IMR-90 (cell line): ENCODE data around the gene ARMC5. TPM values are rescaled to one million over a fixed set of nuclear protein-coding genes. Genes with fewer than 3 reads are reported as not detected.

Source experiments
- ATAC-seq: fragments of 200-7000 bp; cut with Tn5 transposase; 2 replicates; pipeline ENCODE4 v1.9.1; 2020; ENCODE audit warnings: low read depth, mild to moderate bottlenecking, moderate library complexity
- BruUV-seq: library from RNA; stranded (reverse); fragments of 400-500 nt; replicated peaks from 2 replicates; lab custom pipeline; 2021; lab: Mats Ljungman, UMichigan
- CTCF ChIA-PET: fragments of 300-600 bp; formaldehyde crosslinking; extraction: SDS; loops from one replicate; lab custom pipeline; 2021; ENCODE audit warnings: antibody characterized with exemption; lab: Yijun Ruan, JAX
- POLR2A ChIA-PET: fragments of 300-600 bp; sonication (Branson Sonifier 250); formaldehyde crosslinking; loops from one replicate; lab custom pipeline; 2022; ENCODE audit warnings: antibody characterized with exemption; ENCODE audit not compliant: unreplicated experiment; lab: Charles Lee
- DNase-seq: peaks from one replicate; pipeline ENCODE4 v3.0.0; 2013
- H2AFZ ChIP-seq: replicated peaks from 2 replicates; pipeline ENCODE3; 2013; ENCODE audit warnings: low read length, mild to moderate bottlenecking; ENCODE audit not compliant: poor library complexity
- H2AK5ac ChIP-seq: 2 replicates; pipeline ENCODE4 v1.6.1; 2013; ENCODE audit warnings: low read depth, low read length, inconsistent platforms
- H2AK9ac ChIP-seq: replicated peaks from 2 replicates; pipeline ENCODE3; 2013; ENCODE audit warnings: mild to moderate bottlenecking, low read depth, low read length, moderate library complexity; ENCODE audit not compliant: poor library complexity
- H2BK120ac ChIP-seq: 2 replicates; pipeline ENCODE4 v1.6.1; 2013; ENCODE audit warnings: low read depth, low read length, inconsistent platforms
- H2BK15ac ChIP-seq: 3 replicates; pipeline ENCODE4 v1.6.1; 2013; ENCODE audit warnings: low read depth, low read length, inconsistent platforms
- H2BK20ac ChIP-seq: 2 replicates; pipeline ENCODE4 v1.6.1; 2013; ENCODE audit warnings: low read depth, mild to moderate bottlenecking, inconsistent platforms, low read length, moderate library complexity
- H2BK5ac ChIP-seq: 2 replicates; pipeline ENCODE4 v1.6.1; 2013; ENCODE audit warnings: mild to moderate bottlenecking, low read depth, low read length, inconsistent platforms; ENCODE audit not compliant: poor library complexity, severe bottlenecking
- H3K14ac ChIP-seq: replicated peaks from 2 replicates; pipeline ENCODE4 v1.6.1; 2013; ENCODE audit warnings: low read depth, low read length, inconsistent platforms
- H3K18ac ChIP-seq: 2 replicates; pipeline ENCODE4 v1.6.1; 2013; ENCODE audit warnings: low read depth, low read length, control low read depth
- H3K23ac ChIP-seq: 2 replicates; pipeline ENCODE4 v1.6.1; 2013; ENCODE audit warnings: low read depth, low read length, inconsistent platforms
- H3K27ac ChIP-seq: 2 replicates; pipeline ENCODE4 v1.5.1; 2013; ENCODE audit warnings: mild to moderate bottlenecking, control low read depth, low read length; ENCODE audit not compliant: insufficient read depth
- H3K27me3 ChIP-seq: 2 replicates; pipeline ENCODE4 v1.6.1; 2013; ENCODE audit warnings: low read length; ENCODE audit not compliant: control insufficient read depth, insufficient read depth
- H3K36me3 ChIP-seq: 2 replicates; pipeline ENCODE4 v1.6.1; 2013; ENCODE audit warnings: low read length, mixed read lengths; ENCODE audit not compliant: control insufficient read depth, insufficient read depth
- H3K4ac ChIP-seq: 2 replicates; pipeline ENCODE4 v1.6.1; 2013; ENCODE audit warnings: low read depth, low read length, inconsistent platforms
- H3K4me1 ChIP-seq: 2 replicates; pipeline ENCODE4 v1.6.1; 2013; ENCODE audit warnings: low read length, mixed read lengths; ENCODE audit not compliant: control insufficient read depth, insufficient read depth
- H3K4me2 ChIP-seq: 2 replicates; pipeline ENCODE4 v1.6.1; 2013; ENCODE audit warnings: low read depth, mild to moderate bottlenecking, control low read depth, low read length, moderate library complexity
- H3K4me3 ChIP-seq: 2 replicates; pipeline ENCODE4 v1.5.1; 2013; ENCODE audit warnings: low read depth, mild to moderate bottlenecking, control low read depth, low read length, moderate library complexity; ENCODE audit not compliant: insufficient read depth
- H3K56ac ChIP-seq: 2 replicates; pipeline ENCODE4 v1.6.1; 2013; ENCODE audit warnings: low read length, inconsistent platforms; ENCODE audit not compliant: insufficient read depth; ENCODE audit errors: extremely low read depth
- H3K79me1 ChIP-seq, 2 experiments: 2 replicates each; pipeline ENCODE4 v1.6.1; 2013; ENCODE audit warnings: low read length in 2 of 2, inconsistent platforms in 1 of 2, low read depth in 1 of 2
- H3K9ac ChIP-seq: 2 replicates; pipeline ENCODE4 v1.6.1; 2013; ENCODE audit warnings: low read depth, low read length, control low read depth
- H3K9me1 ChIP-seq: 2 replicates; pipeline ENCODE4 v1.6.1; 2013; ENCODE audit warnings: low read length, inconsistent platforms; ENCODE audit not compliant: insufficient read depth
- H3K9me3 ChIP-seq: 2 replicates; pipeline ENCODE4 v1.6.1; 2013; ENCODE audit warnings: low read length; ENCODE audit not compliant: control insufficient read depth, insufficient read depth
- H4K20me1 ChIP-seq: 2 replicates; pipeline ENCODE4 v1.6.1; 2013; ENCODE audit warnings: low read length, inconsistent platforms; ENCODE audit not compliant: insufficient read depth
- H4K5ac ChIP-seq: 2 replicates; pipeline ENCODE4 v1.6.1; 2013; ENCODE audit warnings: mild to moderate bottlenecking, low read depth, low read length, control low read depth
- H4K8ac ChIP-seq, 2 experiments: 2 replicates each; pipeline ENCODE4 v1.6.1; 2013; ENCODE audit warnings: low read depth in 2 of 2, low read length in 2 of 2, control low read depth in 1 of 2, inconsistent platforms in 1 of 2
- H4K91ac ChIP-seq: 2 replicates; pipeline ENCODE4 v1.6.1; 2013; ENCODE audit warnings: low read depth, low read length, inconsistent platforms; ENCODE audit not compliant: insufficient read depth
- BHLHE40 ChIP-seq: fragments of 150-350 bp; IDR thresholded peaks from 2 replicates; pipeline ENCODE4 v1.6.1; 2016; ENCODE audit warnings: mild to moderate bottlenecking, low read depth, low read length
- CEBPB ChIP-seq: IDR thresholded peaks from 2 replicates; pipeline ENCODE4 v1.6.1; 2012; ENCODE audit warnings: low read depth, low read length, improper control_type of control experiment
- CHD1 ChIP-seq: IDR thresholded peaks from 2 replicates; pipeline ENCODE4 v1.6.1; 2012; ENCODE audit warnings: low read depth, low read length, improper control_type of control experiment
- CTCF ChIP-seq: conservative IDR thresholded peaks from 2 replicates; pipeline ENCODE4 v1.5.1; 2012; ENCODE audit warnings: mild to moderate bottlenecking, low read depth, low read length, improper control_type of control experiment
- ELK1 ChIP-seq: fragments of 150-350 bp; IDR thresholded peaks from 2 replicates; pipeline ENCODE4 v1.6.1; 2016; ENCODE audit warnings: low read depth, mild to moderate bottlenecking, low read length, moderate library complexity, borderline replicate concordance
- FOS ChIP-seq: fragments of 150-350 bp; IDR thresholded peaks from 2 replicates; pipeline ENCODE4 v1.6.1; 2016; ENCODE audit warnings: low read depth, low read length
- MAFK ChIP-seq: IDR thresholded peaks from 2 replicates; pipeline ENCODE4 v1.6.1; 2012; ENCODE audit warnings: low read depth, low read length, improper control_type of control experiment
- MAZ ChIP-seq: IDR thresholded peaks from 2 replicates; pipeline ENCODE4 v1.6.1; 2012; ENCODE audit warnings: low read depth, mild to moderate bottlenecking, low read length, improper control_type of control experiment, moderate library complexity, borderline replicate concordance
- MXI1 ChIP-seq: IDR thresholded peaks from 2 replicates; pipeline ENCODE4 v1.6.1; 2012; ENCODE audit warnings: low read depth, mild to moderate bottlenecking, low read length, moderate library complexity, borderline replicate concordance
- NFE2L2 ChIP-seq: fragments of 150-350 bp; IDR thresholded peaks from 2 replicates; pipeline ENCODE4 v1.6.1; 2016; ENCODE audit warnings: low read depth, mild to moderate bottlenecking, low read length
- RAD21 ChIP-seq: IDR thresholded peaks from 2 replicates; pipeline ENCODE4 v1.6.1; 2012; ENCODE audit warnings: low read length, improper control_type of control experiment
- RCOR1 ChIP-seq: IDR thresholded peaks from 2 replicates; pipeline ENCODE4 v1.6.1; 2012; ENCODE audit warnings: mild to moderate bottlenecking, low read length, improper control_type of control experiment; ENCODE audit not compliant: insufficient replicate concordance
- RFX5 ChIP-seq: IDR thresholded peaks from 2 replicates; pipeline ENCODE4 v1.8.0; 2012; ENCODE audit warnings: low read depth, mild to moderate bottlenecking, low read length, moderate library complexity
- SMC3 ChIP-seq: fragments of 150-350 bp; IDR thresholded peaks from 2 replicates; pipeline ENCODE4 v1.6.1; 2016; ENCODE audit warnings: low read depth, mild to moderate bottlenecking, antibody characterized with exemption, low read length, moderate library complexity
- USF2 ChIP-seq: fragments of 150-350 bp; IDR thresholded peaks from 2 replicates; pipeline ENCODE4 v1.6.1; 2017; ENCODE audit warnings: mild to moderate bottlenecking, antibody characterized with exemption, low read length, low read depth
- WGBS, 2 experiments: methylation state at CpG; one replicate each; pipeline versions ENCODE4 v1.1.5 to v1.1.7; 2013; ENCODE audit warnings: missing lambda C conversion rate in 2 of 2; ENCODE audit not compliant: insufficient read length in 1 of 2; ENCODE audit errors: extremely low coverage in 2 of 2; 5-methylcytosine and 5-hydroxymethylcytosine counted together
- dilution Hi-C: fragments of 300-500 bp; cut with HindIII; formaldehyde crosslinking; loops from one replicate; pipeline ENCODE4 v1.14.3; 2018; ENCODE audit warnings: low sequenced_read_pairs; ENCODE audit not compliant: unreplicated experiment
- in situ Hi-C: fragments of 300-500 bp; cut with MboI; formaldehyde crosslinking; loops from 3 replicates; pipeline ENCODE4 v1.14.3; 2019; ENCODE audit warnings: low sequenced_read_pairs, inconsistent platforms, mixed read lengths
- intact Hi-C: fragments of 100-400 bp; cut with micrococcal nuclease; formaldehyde crosslinking; loops from 2 replicates; pipeline ENCODE4 v1.10.0; 2022
- polyA plus RNA-seq, 3 experiments: library from polyadenylated mRNA; depleted of rRNA; stranded (reverse); fragments of >200 nt; gene quantifications; 2 replicates each; pipeline ENCODE4 v1.2.3, GENCODE V29; 2012; ENCODE audit warnings: low replicate concordance in 1 of 3
- total RNA-seq: library from RNA; depleted of rRNA; stranded (reverse); fragments of >200 nt; gene quantifications from 2 replicates; pipeline ENCODE4 v1.2.3, GENCODE V29; 2012

The ARMC5 gene
- total and polyA plus RNA-seq, 2 of the 4 experiments (the other 2 are of a cell fraction) = 2.3 to 7.5 TPM

GRCh38 chr16:31508706-31509195 is 49.5 kb downstream of the ARMC5 start:
- ATAC-seq (peak; percentile 3; the same call in 1 of the 2 replicates), DNase-seq (peak; percentile 56)
- H2AK5ac ChIP-seq = peak overlapping the region; percentile 47; the same call in 1 of the 2 replicates
- CTCF ChIA-PET = no interaction called here
- in situ Hi-C loops (loop anchor here (5.0 to 25.0 kb wide), 3 partner anchors 64 to 369 kb away; partner anchors contain the start of gene ZNF843), intact Hi-C loops (loop anchor here (1.0 to 10.0 kb wide), 4 partner anchors 20 to 360 kb away; partner anchors contain the start of gene ZNF843), dilution Hi-C loops (no loop called here)
- H3K79me1 ChIP-seq = peaks cover 16 to 51% of the 10 kb centered on the region in 2 experiments; a peak in 3 of 4 replicates
- no peak overlapping the region for H2AK9ac ChIP-seq
- peak overlapping the region; percentile 76 for H3K4ac ChIP-seq
- peak overlapping the region; percentile 88 for H3K18ac ChIP-seq
- peaks cover 5% of the 10 kb centered on the region for H3K4me1 ChIP-seq
- H4K5ac ChIP-seq = peak overlapping the region; percentile 94
- peak overlapping the region; percentile 78 for H4K91ac ChIP-seq
- H3K4me2 ChIP-seq = peak overlapping the region; percentile 95
- no peaks in the 10 kb centered on the region for H3K27me3 ChIP-seq
- peak overlapping the region; percentile 68 for H3K14ac ChIP-seq
- H3K36me3 ChIP-seq = peaks cover 14% of the 10 kb centered on the region
- no peaks in the 10 kb centered on the region for H4K20me1 ChIP-seq
- H2AFZ ChIP-seq = peak overlapping the region; percentile 95
- peak overlapping the region; percentile 94 for H2BK5ac ChIP-seq
- peak overlapping the region; percentile 94 for H3K4me3 ChIP-seq
- WGBS, 2 experiments = no CpG with 5 or more reads among the region's 6 CpGs
- peak overlapping the region; percentile 21; the same call in 1 of the 2 replicates for H2BK120ac ChIP-seq
- H3K23ac ChIP-seq = peak overlapping the region; percentile 92
- H3K56ac ChIP-seq = peak overlapping the region; percentile 78
- no peaks in the 10 kb centered on the region for H3K9me3 ChIP-seq
- no peak overlapping the region for H2BK15ac ChIP-seq
- peak overlapping the region; percentile 99 for H3K27ac ChIP-seq
- H4K8ac ChIP-seq = peak overlapping the region; percentile 93 to 94
- H2BK20ac ChIP-seq = no peak overlapping the region
- peak overlapping the region; percentile 98 for H3K9ac ChIP-seq
- POLR2A ChIA-PET = interaction anchor here (0.6 to 1.6 kb wide), 4 partner anchors 10 to 368 kb away, joined by 5 to 10 read pairs (median 6); partner anchors contain the start of gene ZNF267
- peaks cover 2% of the 10 kb centered on the region; the same call in 1 of the 2 replicates for H3K9me1 ChIP-seq
- TSS peak; percentile 92 for BruUV-seq
- TF ChIP-seq RCOR1 (no peak), SMC3 (no peak), MAZ (no peak), MXI1 (no peak), ELK1 (no peak), CTCF (no peak), CEBPB (no peak), BHLHE40 (no peak), RFX5 (no peak), USF2 (no peak), NFE2L2 (no peak), MAFK (no peak), RAD21 (no peak), CHD1 (no peak), FOS (no peak)
